ENCODE measurements around the gene TENM4.

The TENM4 gene

GRCh38 chr11:78659326-78660270 lies 781.2 kb downstream of the TENM4 start:
- DNase-seq: no peak

GRCh38 chr11:78657968-78658839 lies 782.6 kb downstream of the TENM4 start:
- DNase-seq: no peak

- no peak for DNase-seq
Observed at GRCh38 chr11:78657441-78657840, 783.4 kb downstream of the TENM4 start.

GRCh38 chr11:78656984-78657383 lies 783.8 kb downstream of the TENM4 start:
- no peak for DNase-seq

- no peak for DNase-seq
Observed at GRCh38 chr11:78656327-78656726, 784.5 kb downstream of the TENM4 start.

GRCh38 chr11:78655561-78655960 lies 785.3 kb downstream of the TENM4 start:
- no peak for DNase-seq

GRCh38 chr11:78654866-78655265 lies 786.0 kb downstream of the TENM4 start:
- DNase-seq: no peak

- no peak for DNase-seq
Observed at GRCh38 chr11:78654071-78654470, 786.8 kb downstream of the TENM4 start.

GRCh38 chr11:78653294-78653909 lies 787.4 kb downstream of the TENM4 start:
- DNase-seq: no peak

GRCh38 chr11:78652843-78653239 lies 788.0 kb downstream of the TENM4 start:
- DNase-seq: no peak

GRCh38 chr11:78651923-78652842 lies 788.6 kb downstream of the TENM4 start:
- DNase-seq: peak; percentile 8 to 30

- DNase-seq: no peak
Observed at GRCh38 chr11:78651136-78651775, 789.6 kb downstream of the TENM4 start.

GRCh38 chr11:78649361-78650215 lies 791.2 kb downstream of the TENM4 start:
- no peak for DNase-seq

GRCh38 chr11:78647986-78648875 lies 792.6 kb downstream of the TENM4 start:
- no peak for DNase-seq

GRCh38 chr11:78647266-78647915 lies 793.4 kb downstream of the TENM4 start:
- DNase-seq: no peak

GRCh38 chr11:78646564-78647185 lies 794.2 kb downstream of the TENM4 start:
- DNase-seq: peak; percentile 22 to 34

- DNase-seq: peak; percentile 37 to 53
Observed at GRCh38 chr11:78645226-78646202, 795.3 kb downstream of the TENM4 start.
